GM19043 (cell line): ENCODE data around the gene TPPP3.

ENCODE experiments used
- ATAC-seq: cut with Tn5 transposase; IDR thresholded peaks from one replicate; pipeline ENCODE4 v1.9.1; 2021; ENCODE audit warnings: low read depth; ENCODE audit not compliant: unreplicated experiment

TPPP3 gene

GRCh38 chr16:67350324-67350723 is 43.0 kb downstream of the TPPP3 start:
- no peak for ATAC-seq

GRCh38 chr16:67349172-67349571 is 44.1 kb downstream of the TPPP3 start:
- no peak for ATAC-seq

- no peak for ATAC-seq
These were observed 47.0 kb downstream of the TPPP3 start for GRCh38 chr16:67346341-67346740.

GRCh38 chr16:67345401-67345800 is 47.9 kb downstream of the TPPP3 start:
- no peak for ATAC-seq

- ATAC-seq: no peak
These were observed 50.7 kb downstream of the TPPP3 start for GRCh38 chr16:67342616-67343015.

GRCh38 chr16:67341250-67341649 is 52.0 kb downstream of the TPPP3 start:
- ATAC-seq: no peak
